ENCODE measurements around the gene C1QA.
"Not testable (repeated sequence)": the region's sequence is repeated elsewhere in the genome, so short reads cannot be mapped to it uniquely, and the experiment has no call there.

C1QA gene

DNA sequence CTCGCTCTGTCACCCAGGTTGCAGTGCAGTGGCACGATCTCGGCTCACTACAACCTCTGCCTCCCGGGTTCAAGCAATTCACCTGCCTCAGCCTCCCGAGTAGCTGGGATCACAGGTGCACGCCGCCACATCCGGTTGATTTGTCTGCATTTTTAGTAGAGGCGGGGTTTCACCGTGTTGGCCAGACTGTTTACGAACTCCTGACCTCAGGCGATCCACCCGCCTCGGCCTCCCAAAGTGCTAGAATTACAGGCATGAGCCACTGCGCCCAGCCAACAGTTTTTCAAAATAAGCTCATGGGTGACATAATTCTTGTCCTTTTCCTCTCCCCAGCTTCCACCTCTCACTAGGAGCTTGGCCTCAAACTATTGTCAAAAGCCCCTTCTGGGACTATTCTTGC lies 39.7 kb downstream of the C1QA start:
- not testable (repeated sequence) for DNase-seq

DNA sequence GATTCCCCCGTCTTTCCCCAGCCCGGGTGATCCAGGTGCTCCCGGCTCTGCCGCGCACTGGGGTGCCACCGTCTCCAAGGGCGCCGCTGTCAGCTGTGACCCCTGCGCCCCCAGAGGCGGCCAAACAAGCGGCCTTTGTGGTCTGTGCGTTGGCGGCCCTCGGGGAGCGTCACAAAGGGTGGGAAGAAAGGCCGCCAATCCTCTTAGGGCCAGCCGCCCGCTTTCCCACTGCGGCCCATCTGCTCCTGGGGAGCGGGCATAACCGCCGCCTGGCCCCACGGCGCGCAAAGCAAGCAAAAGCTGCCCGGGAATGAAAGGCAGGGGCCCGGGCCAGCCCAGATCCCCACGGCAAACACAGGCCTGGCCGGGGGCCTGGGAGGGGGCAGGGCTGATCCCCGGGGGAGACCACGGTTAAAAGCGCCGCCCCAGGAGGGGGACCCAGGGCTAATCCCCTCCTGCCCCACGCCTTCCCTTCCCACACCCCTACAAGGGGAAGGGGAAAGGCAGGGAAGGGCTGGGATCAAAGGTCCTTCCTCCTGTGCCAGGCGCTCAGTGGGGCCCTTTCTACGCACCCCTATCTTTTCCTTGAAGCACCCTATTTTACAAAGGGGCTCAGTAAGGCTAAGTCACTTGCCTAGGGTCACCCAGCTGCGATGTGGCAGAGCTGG lies 40.6 kb downstream of the C1QA start:
- DNase-seq, result peak; percentile 92

DNA sequence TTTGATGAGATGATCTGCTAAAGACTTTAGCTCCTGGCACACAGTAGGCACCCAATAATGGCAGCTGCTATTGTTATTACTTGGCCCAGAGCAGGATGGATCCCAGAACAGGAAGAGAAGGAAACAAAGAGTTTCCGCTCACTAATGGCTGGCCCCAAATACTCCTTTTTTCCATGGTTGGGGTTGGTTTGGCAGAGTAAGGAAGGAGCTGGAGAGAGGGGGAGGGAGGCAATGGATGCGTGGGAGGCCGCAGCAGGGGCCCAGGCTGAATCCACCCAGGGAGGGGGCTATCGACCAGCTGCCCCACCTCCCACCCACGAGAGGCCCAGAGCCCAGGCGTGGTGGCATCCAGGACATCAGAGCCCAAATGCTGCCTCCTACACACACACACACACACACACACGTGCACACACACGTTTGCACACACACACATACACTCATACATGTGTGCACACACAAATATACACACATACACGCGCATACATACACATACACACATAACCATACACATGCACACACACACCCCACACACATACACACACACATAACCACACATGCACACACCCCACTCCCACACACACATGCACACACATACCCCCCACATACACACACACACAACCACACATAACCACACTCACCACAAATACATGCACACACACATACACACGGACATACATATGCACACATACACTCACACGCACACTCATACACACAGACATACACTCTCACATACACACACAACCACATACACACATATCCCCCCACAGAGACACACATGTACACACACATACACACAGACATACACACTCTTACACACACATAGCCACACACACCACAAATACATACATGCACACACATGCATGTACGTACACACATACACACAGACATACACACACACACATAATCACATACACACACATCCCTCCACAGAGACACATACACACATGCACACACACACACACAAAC lies 41.8 kb downstream of the C1QA start:
- no peak for DNase-seq

DNA sequence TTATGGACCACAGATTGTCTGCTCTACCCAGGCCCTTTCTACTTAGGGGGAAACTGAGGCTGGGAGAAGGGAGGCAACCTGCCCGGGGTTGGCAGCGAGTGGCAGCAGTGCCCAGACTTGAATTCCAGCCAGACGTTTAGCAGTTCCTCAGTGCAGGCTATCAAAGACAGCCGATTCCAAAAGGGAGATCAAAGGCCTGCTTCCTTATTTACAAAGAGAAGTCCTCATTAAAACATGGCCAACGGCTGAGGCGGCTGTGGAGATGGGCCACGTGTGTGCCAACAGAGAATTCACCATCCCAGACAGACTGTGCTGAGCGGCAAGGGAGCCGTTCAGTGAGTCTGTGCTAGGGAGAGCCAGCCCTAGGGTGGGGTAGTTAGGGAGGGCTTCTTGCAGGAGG lies 44.3 kb downstream of the C1QA start:
- no peak for DNase-seq

DNA sequence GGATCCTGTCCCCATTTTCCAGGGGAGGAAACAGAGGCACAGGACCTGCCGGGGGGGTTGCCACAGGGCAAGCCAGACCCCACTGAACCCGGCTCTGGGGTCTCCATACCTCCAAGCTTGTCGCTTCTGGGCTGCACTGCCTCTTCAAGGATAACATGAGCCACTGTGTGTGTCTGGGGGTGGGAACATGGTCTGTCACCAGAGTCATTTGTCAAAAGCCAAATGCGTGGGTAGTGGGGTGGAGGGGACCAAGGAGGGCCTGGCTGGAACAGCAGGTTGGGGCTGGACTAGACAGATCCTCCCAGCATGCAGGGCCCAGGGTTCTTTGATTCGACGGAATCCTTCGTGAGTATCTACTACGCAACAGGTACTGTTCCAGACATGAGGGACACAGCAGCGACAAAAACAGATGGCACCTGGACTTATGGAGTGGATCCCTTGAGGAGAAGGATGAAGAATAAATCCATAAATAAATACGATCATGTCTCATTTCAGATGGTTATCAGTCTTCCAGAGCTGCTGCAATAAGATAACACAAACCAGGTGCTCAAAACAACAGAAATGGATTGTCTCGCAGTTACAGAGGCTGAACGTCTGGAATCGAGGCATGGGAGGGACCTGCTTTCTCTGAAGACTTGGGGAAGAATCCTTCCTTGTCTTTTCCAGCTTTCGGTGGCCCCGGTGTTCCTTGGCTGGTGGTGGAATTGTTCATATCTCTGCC lies 45.3 kb downstream of the C1QA start:
- DNase-seq, result peak; percentile 46

DNA sequence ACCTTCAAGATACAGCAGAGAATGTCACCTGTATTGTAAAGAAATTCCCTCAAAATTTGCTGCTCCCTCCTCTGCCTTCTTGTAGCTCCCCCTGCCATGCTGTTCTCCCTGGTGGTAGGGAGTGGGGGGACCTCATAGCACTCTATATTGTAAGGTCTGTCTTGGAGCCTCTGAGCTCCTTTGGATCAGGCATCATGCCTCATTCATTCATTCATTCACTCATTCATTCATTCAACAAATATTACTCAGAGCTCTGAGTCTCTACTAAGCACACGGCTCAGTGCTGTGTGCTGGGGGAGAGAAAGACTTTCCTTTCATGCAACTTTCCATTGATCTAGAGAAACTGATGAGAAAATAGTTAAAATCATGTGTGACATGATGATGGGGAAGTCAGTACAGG lies 47.1 kb downstream of the C1QA start:
- DNase-seq, result no peak

DNA sequence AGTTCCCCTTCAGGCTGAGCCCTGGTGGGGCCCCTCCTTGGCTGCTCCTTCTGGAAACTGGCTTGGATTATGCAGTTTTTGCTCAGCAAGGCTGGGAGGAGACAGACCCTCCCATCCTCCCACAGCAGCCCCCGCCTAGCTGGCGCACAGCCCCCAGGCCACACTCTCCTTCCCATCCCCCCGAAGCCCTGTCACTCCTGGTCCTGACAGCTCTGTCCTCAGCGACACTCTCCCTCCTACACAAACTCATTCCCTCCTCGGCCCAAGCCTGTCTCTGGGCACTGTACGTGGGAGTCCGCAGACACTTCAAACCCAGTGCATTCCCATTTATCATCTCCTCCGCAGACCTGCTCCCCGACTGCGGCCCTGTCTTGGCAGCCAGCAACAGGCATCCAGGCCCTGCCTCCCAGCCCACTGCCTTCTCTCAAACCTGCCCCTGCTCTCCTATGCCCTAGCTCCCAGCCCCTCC lies 49.2 kb downstream of the C1QA start:
- no peak for DNase-seq

DNA sequence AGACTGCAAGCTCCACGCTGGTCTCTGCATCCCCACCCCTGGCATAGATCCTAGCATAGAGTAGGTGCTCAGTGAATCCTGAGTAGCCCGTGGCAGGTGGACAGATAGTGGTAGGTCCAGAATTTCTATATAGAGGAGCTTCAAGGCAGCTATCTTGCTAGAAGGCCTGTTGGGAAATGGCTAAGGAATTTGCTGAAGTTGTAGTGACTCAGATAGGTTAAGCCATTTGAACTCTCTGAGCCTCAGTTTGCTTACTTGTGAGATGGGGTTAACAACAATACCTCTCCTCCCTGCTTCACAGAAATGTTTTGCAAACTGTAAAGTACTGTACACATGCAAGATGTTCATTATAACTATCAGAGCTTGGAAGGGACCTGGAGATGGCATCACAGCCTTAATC lies 50.8 kb downstream of the C1QA start:
- DNase-seq, result no peak

DNA sequence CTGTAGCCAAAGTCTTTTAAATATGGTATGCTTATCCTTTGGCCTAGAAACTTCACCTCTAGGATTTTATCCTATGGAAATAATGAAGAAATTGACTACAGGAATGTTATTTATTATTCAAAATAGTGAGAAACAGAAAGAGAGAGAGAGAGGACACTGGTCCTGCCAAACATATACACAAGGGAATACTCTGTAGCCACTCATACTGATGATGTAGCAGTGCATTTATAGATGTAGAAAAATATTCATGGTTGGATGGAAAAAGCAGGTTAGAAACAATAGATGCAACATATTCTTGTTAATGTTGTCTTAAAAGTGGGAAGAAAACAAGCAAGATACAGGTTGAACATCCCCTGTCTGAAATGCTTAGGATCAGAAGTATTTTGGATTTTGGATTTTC lies 52.0 kb downstream of the C1QA start:
- no peak for DNase-seq
